Measurements from ENCODE around the gene SPHK1. TPM values are rescaled to one million over a fixed set of nuclear protein-coding genes. Genes with fewer than 3 reads are reported as not detected.
"Not testable (repeated sequence)": the region's sequence is repeated elsewhere in the genome, so short reads cannot be mapped to it uniquely, and the experiment has no call there.

The SPHK1 gene
- total and polyA plus RNA-seq, 12 donors = 1.7 to 20.8 (median 3.4) TPM

DNA sequence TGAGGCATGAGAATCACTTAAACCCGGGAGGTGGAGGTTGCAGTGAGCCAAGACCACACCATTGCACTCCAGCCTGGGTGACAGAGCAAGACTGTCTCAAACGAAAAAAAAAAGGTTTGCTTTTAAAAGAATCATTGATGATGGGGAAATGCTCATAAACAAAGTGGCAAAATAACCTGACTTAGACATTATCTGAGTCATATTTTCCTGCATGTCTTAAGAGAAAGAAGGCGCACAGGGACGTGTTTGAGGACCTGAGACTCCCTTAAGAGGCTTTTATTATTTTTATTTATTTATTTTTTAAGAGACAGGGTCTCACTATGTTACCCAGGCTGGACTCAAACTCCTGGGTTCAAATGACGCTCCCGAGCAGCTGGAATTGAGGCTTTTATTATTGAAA, 25.0 kb upstream of the SPHK1 start:
- TF ChIP-seq, protein P1, sequence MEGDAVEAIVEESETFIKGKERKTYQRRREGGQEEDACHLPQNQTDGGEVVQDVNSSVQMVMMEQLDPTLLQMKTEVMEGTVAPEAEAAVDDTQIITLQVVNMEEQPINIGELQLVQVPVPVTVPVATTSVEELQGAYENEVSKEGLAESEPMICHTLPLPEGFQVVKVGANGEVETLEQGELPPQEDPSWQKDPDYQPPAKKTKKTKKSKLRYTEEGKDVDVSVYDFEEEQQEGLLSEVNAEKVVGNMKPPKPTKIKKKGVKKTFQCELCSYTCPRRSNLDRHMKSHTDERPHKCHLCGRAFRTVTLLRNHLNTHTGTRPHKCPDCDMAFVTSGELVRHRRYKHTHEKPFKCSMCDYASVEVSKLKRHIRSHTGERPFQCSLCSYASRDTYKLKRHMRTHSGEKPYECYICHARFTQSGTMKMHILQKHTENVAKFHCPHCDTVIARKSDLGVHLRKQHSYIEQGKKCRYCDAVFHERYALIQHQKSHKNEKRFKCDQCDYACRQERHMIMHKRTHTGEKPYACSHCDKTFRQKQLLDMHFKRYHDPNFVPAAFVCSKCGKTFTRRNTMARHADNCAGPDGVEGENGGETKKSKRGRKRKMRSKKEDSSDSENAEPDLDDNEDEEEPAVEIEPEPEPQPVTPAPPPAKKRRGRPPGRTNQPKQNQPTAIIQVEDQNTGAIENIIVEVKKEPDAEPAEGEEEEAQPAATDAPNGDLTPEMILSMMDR (IDR thresholded peaks at IDR 0.05) = no peak
- 88 to 91% methylated on average over 6 of the region's 6 CpGs for WGBS, 2 donors
- intact Hi-C loops (cut with DNase I) = no loop called here

DNA sequence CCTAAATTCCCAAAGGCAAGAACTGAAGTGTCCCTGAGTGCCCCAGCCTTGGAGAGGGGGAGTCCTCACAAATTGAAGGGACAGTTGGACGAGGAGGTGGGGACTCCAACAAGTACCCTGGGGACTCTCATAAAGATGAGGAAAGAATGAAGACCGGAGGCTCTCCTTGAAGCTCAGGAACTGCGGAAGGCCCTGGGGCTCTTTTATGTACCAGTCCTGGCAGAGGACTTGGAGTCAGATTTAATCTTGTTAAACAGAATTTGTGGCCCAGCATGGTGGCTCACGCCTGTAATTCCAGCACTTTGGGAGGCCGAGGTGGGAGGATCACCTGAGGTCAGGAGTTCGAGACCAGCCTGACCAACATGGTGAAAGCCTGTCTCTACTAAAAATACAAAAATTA, 24.6 kb upstream of the SPHK1 start:
- DNase-seq; H3K4me3 ChIP-seq; ATAC-seq; intact Hi-C loops (cut with DNase I); H3K36me3 ChIP-seq; H3K27ac ChIP-seq; H3K9me3 ChIP-seq; H3K27me3 ChIP-seq: not testable (repeated sequence)
- WGBS, 2 donors = 85 to 92% methylated on average over 6 of the region's 6 CpGs
- H3K4me1 ChIP-seq = peaks cover 0 to 29% (median 16%) of the 10 kb centered on the region in 9 donors

More for the DNA sequence above, 25.0 kb upstream of the SPHK1 start:
- ATAC-seq = no peak
- DNase-seq = no peak
- Histone ChIP-seq H3K4me3 (no peak overlapping the region), H3K27ac (no peak overlapping the region), H3K36me3 (no peaks in the 10 kb centered on the region), H3K9me3 (no peaks in the 10 kb centered on the region), H3K27me3 (no peaks in the 10 kb centered on the region), H3K4me1 (peaks cover 0 to 33% (median 20%) of the 10 kb centered on the region in 9 donors)

DNA sequence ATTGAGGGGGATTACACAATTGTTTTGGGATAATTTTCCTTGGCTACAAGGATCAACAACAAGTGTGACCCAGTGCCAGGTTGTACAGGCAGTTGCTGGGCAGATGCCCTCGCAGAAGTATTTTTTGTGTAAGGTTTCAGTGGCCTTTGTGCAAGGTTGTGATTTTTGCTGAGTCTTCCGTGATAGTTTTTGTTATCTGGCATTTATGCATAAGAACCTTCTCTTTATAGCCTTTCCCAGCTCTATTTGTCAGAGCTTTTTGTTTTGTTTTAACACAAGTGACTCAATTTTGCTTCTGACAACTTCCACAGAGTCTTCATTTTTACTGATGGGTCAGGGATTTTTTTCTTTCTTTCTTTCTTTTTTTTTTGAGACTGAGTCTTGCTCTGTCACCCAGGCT, 23.9 kb upstream of the SPHK1 start:
- intact Hi-C loops (cut with DNase I) = no loop called here
- TF ChIP-seq, protein P1 (IDR thresholded peaks at IDR 0.05) = no peak
- Histone ChIP-seq H3K36me3 (no peaks in the 10 kb centered on the region), H3K4me1 (peaks cover 0 to 27% (median 16%) of the 10 kb centered on the region in 9 donors), H3K27me3 (no peaks in the 10 kb centered on the region), H3K27ac (peak overlapping the region in 2 of 10 donors; percentile 59 to 68), H3K4me3 (no peak overlapping the region), H3K9me3 (no peaks in the 10 kb centered on the region)
- DNase-seq (no peak), ATAC-seq (no peak)
- 88 to 91% methylated on average over 2 of the region's 2 CpGs for WGBS, 2 donors

DNA sequence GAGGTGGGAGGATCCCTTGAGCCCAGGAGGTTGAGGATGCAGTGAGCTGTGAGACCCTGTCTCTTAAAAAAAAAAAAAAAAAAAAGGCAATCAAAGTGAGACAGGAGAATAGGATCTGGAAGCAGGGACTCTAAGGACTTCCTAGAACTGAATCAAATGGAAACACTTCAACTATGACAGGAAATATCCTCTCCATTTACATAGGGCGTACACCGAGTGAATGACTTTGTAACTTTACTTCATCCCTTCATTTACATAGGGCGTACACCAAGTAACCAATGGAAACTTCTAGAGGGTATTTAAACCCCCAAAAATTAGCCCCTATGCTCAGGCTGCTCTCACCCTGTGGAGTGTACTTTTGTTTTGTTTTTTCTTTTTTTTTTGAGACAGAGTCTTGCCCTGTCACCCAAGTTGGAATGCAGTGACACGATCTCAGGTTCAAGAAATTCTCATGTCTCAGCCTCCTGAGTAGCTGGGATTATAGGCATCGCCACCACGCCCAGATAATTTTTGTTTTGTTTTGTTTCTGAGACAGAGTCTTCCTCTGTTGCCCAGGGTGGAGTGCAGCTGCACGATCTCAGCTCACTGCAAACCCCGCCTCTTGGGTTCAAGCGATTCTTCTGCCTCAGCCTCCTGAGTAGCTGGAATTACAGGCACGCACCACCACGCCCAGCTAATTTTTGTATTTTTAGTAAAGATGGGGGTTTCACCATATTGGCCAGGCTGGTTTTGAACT, 21.1 kb upstream of the SPHK1 start:
- WGBS, 2 donors = 72 to 75% methylated on average over 11 of the region's 11 CpGs
- Histone ChIP-seq H3K27ac (peak overlapping the region in 1 of 10 donors; percentile 68), H3K36me3 (no peaks in the 10 kb centered on the region), H3K27me3 (no peaks in the 10 kb centered on the region), H3K9me3 (no peaks in the 10 kb centered on the region), H3K4me1 (peaks cover 0 to 27% (median 17%) of the 10 kb centered on the region in 9 donors), H3K4me3 (no peak overlapping the region)
- TF ChIP-seq, protein P1 (IDR thresholded peaks at IDR 0.05) = no peak
- intact Hi-C loops (cut with DNase I) = no loop called here
- no peak for DNase-seq
- ATAC-seq = no peak

DNA sequence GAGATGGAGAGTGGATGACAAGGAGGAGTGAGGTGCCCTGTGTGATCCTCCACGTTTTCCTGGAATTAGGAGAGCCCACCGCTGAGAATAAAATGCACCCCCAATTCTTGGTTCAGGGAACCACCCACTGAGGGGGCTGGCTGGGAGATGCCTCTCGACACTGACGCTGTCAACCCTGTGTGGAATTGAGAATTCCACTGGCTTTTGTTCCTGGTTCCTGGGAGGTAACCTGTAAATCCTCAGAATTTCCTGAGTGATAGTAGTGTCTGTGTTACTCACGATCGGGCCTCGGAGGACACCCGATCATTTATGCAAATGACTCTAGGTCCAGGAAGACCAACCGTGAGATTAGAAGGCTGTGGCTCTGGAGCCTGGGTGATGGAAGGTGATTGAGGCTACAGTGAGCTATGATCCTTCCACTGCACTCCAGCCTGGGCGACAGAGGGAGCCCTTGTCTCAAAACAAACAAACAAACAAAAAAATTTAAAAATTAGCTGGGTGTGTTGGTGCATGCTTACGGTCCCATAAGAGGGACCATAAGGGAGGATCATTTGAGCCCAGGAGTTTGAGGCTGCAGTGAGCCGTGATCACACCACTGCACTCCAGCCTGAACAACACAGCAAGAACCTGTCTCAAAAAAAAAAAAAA, 19.0 kb upstream of the SPHK1 start:
- intact Hi-C loops (cut with DNase I) = no loop called here
- DNase-seq (no peak), ATAC-seq (no peak)
- Histone ChIP-seq H3K4me1 (peaks cover 0 to 36% (median 26%) of the 10 kb centered on the region in 9 donors), H3K4me3 (no peak overlapping the region), H3K36me3 (no peaks in the 10 kb centered on the region), H3K27me3 (no peaks in the 10 kb centered on the region), H3K27ac (no peak overlapping the region), H3K9me3 (no peaks in the 10 kb centered on the region)
- 46 to 48% methylated on average over 12 of the region's 12 CpGs for WGBS, 2 donors
- TF ChIP-seq, protein P1 (IDR thresholded peaks at IDR 0.05) = peak; percentile 6 to 53 (median 39)
